ENCODE measurements around the gene PRKAG2.

PRKAG2 gene

DNA sequence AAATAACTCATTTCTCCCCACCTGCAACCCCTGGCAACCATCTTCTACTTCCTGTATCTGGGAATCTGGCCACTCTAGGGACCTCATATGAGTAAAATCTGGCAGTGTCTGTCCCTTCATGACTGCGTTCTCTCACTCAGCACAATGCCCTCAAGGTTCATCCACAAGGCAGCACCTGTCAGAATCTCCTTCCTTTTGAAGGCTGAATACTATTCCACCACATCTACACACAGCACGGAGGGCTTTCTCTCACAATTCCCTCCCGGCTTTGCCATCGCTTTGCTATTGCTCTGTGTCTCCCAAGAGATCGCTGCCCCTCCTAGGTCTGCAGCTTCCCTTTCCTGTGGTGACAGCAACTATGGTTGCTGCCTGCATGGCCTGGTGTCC is 182.5 kb downstream of the PRKAG2 start:
- TF ChIP-seq, protein P1, sequence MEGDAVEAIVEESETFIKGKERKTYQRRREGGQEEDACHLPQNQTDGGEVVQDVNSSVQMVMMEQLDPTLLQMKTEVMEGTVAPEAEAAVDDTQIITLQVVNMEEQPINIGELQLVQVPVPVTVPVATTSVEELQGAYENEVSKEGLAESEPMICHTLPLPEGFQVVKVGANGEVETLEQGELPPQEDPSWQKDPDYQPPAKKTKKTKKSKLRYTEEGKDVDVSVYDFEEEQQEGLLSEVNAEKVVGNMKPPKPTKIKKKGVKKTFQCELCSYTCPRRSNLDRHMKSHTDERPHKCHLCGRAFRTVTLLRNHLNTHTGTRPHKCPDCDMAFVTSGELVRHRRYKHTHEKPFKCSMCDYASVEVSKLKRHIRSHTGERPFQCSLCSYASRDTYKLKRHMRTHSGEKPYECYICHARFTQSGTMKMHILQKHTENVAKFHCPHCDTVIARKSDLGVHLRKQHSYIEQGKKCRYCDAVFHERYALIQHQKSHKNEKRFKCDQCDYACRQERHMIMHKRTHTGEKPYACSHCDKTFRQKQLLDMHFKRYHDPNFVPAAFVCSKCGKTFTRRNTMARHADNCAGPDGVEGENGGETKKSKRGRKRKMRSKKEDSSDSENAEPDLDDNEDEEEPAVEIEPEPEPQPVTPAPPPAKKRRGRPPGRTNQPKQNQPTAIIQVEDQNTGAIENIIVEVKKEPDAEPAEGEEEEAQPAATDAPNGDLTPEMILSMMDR (IDR thresholded peaks at IDR 0.05): no peak

GRCh38 chr7:151693140-151693539 is 183.8 kb downstream of the PRKAG2 start:
- TF ChIP-seq, protein P1 (IDR thresholded peaks at IDR 0.05): no peak

- TF ChIP-seq, protein P1 (IDR thresholded peaks at IDR 0.05): no peak
Observed at GRCh38 chr7:151692721-151693120, 184.2 kb downstream of the PRKAG2 start.

GRCh38 chr7:151691449-151691848 is 185.5 kb downstream of the PRKAG2 start:
- TF ChIP-seq, protein P1 (IDR thresholded peaks at IDR 0.05): no peak

DNA sequence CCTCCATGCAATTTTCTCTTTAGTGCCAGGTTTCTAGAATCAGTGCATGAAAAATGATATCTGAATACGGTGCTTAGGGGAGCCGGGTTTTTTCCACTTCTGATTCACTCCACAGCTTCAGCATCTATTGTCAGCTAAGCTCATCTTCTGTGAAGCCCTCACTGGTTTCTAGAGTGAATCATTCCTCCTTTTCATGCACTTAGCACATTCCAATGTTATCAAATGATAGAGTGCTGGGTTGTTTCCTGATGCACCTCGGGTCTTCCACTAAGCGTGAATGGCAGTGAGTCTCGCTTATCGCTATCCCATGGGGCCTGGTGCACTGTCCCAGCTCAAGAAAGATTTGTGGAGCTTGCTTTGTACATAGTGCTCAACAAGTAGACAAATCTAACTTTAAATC is 186.3 kb downstream of the PRKAG2 start:
- TF ChIP-seq, protein P1 (IDR thresholded peaks at IDR 0.05): no peak

- TF ChIP-seq, protein P1 (IDR thresholded peaks at IDR 0.05): no peak
Observed at GRCh38 chr7:151689196-151689971, 187.5 kb downstream of the PRKAG2 start.

DNA sequence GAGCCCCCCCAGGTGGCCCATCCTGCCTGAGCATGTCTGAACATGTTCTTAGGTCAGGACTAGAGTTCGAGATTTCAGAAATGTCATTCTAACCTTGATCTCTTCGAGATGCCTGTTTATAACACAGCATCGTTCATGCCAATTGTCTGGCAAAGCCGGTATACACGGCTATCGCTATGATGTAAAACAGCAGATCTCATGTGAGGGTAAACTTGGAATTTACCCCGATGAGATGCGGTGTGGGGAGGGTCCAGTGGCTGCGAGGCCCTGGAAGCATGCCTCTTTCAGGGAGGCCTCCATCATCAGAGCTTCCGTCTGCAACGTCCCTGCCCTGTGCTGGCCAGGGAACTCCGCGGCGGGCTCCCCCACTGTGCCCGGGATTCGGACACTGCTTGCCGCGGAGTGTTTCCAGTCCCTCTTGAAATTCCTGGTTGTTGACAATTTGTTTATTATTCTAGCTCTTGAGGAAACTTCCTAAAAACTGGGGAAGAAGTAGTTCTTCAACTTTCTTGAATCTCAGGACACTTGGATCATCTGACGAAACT is 188.6 kb downstream of the PRKAG2 start:
- TF ChIP-seq, protein P1 (IDR thresholded peaks at IDR 0.05): no peak

All from LNCAP (cell line).